ENCODE results near the gene CAMK2G.
"Not testable (repeated sequence)": the region's sequence is repeated elsewhere in the genome, so short reads cannot be mapped to it uniquely, and the experiment has no call there.

Gene CAMK2G

GRCh38 chr10:73798087-73798486, 76.3 kb downstream of the CAMK2G start:
- DNase-seq (ENCODE audit: low read depth), result no peak
- TF ChIP-seq CTCF (conservative IDR thresholded peaks at IDR 0.05; ENCODE audit: low read depth, low read length), result no peak
- no peak overlapping the region for H3K4me3 ChIP-seq (ENCODE audit: low read length)

- DNase-seq (ENCODE audit: low read depth), result no peak
- no peak overlapping the region for H3K4me3 ChIP-seq (ENCODE audit: low read length)
- TF ChIP-seq CTCF (conservative IDR thresholded peaks at IDR 0.05; ENCODE audit: low read depth, low read length), result no peak
These were observed 76.9 kb downstream of the CAMK2G start for GRCh38 chr10:73797324-73798025.

GRCh38 chr10:73796766-73797165, 77.6 kb downstream of the CAMK2G start:
- no peak for DNase-seq (ENCODE audit: low read depth)
- TF ChIP-seq CTCF (conservative IDR thresholded peaks at IDR 0.05; ENCODE audit: low read depth, low read length), result no peak
- H3K4me3 ChIP-seq (ENCODE audit: low read length), result no peak overlapping the region

GRCh38 chr10:73796035-73796434, 78.3 kb downstream of the CAMK2G start:
- not testable (repeated sequence) for DNase-seq (ENCODE audit: low read depth); H3K4me3 ChIP-seq (ENCODE audit: low read length)

GRCh38 chr10:73795491-73795890, 78.9 kb downstream of the CAMK2G start:
- not testable (repeated sequence) for H3K4me3 ChIP-seq (ENCODE audit: low read length); DNase-seq (ENCODE audit: low read depth)

- TF ChIP-seq CTCF (conservative IDR thresholded peaks at IDR 0.05; ENCODE audit: low read depth, low read length), result no peak
- no peak for DNase-seq (ENCODE audit: low read depth)
- no peak overlapping the region for H3K4me3 ChIP-seq (ENCODE audit: low read length)
These were observed 80.9 kb downstream of the CAMK2G start for GRCh38 chr10:73793456-73793855.

- TF ChIP-seq CTCF (conservative IDR thresholded peaks at IDR 0.05; ENCODE audit: low read depth, low read length), result no peak
- H3K4me3 ChIP-seq (ENCODE audit: low read length), result no peak overlapping the region
- DNase-seq (ENCODE audit: low read depth), result no peak
These were observed 82.4 kb downstream of the CAMK2G start for GRCh38 chr10:73791871-73792400.

- DNase-seq (ENCODE audit: low read depth), result no peak
- TF ChIP-seq CTCF (conservative IDR thresholded peaks at IDR 0.05; ENCODE audit: low read depth, low read length), result no peak
- no peak overlapping the region for H3K4me3 ChIP-seq (ENCODE audit: low read length)
These were observed 83.3 kb downstream of the CAMK2G start for GRCh38 chr10:73790886-73791625.
